ENCODE results near the gene MYCBP2. TPM values are rescaled to one million over a fixed set of nuclear protein-coding genes. Genes with fewer than 3 reads are reported as not detected.

Gene MYCBP2
- polyA plus RNA-seq, 1 experiment: 49.4 TPM

GRCh38 chr13:77094773-77095172 is 232.1 kb downstream of the MYCBP2 start:
- H3K9me3 ChIP-seq (ENCODE audit: control insufficient read depth, insufficient read depth, low read length): no peaks in the 10 kb centered on the region
- no peak for TF ChIP-seq CTCF (IDR thresholded peaks at IDR 0.05; ENCODE audit: low read depth, low read length)
- no peak overlapping the region for H3K27ac ChIP-seq (ENCODE audit: low read depth, low read length)
- no peaks in the 10 kb centered on the region for H3K27me3 ChIP-seq (ENCODE audit: control insufficient read depth, insufficient read depth, low read length)
- POLR2A ChIA-PET: no interaction called here
- DNase-seq (ENCODE audit: low read depth, low spot score): no peak
- H3K4me3 ChIP-seq (ENCODE audit: low read depth, low read length): no peak overlapping the region
- CTCF ChIA-PET: no interaction called here

GRCh38 chr13:77093735-77094134 is 233.2 kb downstream of the MYCBP2 start:
- DNase-seq (ENCODE audit: low read depth, low spot score): no peak
- ChIA-PET CTCF (interaction anchor here (0.6 kb wide), 1 partner anchor 75 kb away, joined by 6 read pairs; no protein-coding TSS in a partner anchor), POLR2A (no interaction called here)
- no peaks in the 10 kb centered on the region for H3K9me3 ChIP-seq (ENCODE audit: control insufficient read depth, insufficient read depth, low read length)
- no peak overlapping the region for H3K27ac ChIP-seq (ENCODE audit: low read depth, low read length)
- H3K27me3 ChIP-seq (ENCODE audit: control insufficient read depth, insufficient read depth, low read length): no peaks in the 10 kb centered on the region
- H3K4me3 ChIP-seq (ENCODE audit: low read depth, low read length): no peak overlapping the region
- no peak for TF ChIP-seq CTCF (IDR thresholded peaks at IDR 0.05; ENCODE audit: low read depth, low read length)

GRCh38 chr13:77084755-77085154 is 242.1 kb downstream of the MYCBP2 start:
- Histone ChIP-seq H3K27ac (ENCODE audit: low read depth, low read length) (no peak overlapping the region), H3K4me3 (ENCODE audit: low read depth, low read length) (no peak overlapping the region), H3K27me3 (ENCODE audit: control insufficient read depth, insufficient read depth, low read length) (no peaks in the 10 kb centered on the region), H3K9me3 (ENCODE audit: control insufficient read depth, insufficient read depth, low read length) (no peaks in the 10 kb centered on the region)
- DNase-seq (ENCODE audit: low read depth, low spot score): no peak
- no peak for TF ChIP-seq CTCF (IDR thresholded peaks at IDR 0.05; ENCODE audit: low read depth, low read length)
- CTCF ChIA-PET: no interaction called here
- POLR2A ChIA-PET: no interaction called here

- Histone ChIP-seq H3K9me3 (ENCODE audit: control insufficient read depth, insufficient read depth, low read length) (no peaks in the 10 kb centered on the region), H3K27me3 (ENCODE audit: control insufficient read depth, insufficient read depth, low read length) (no peaks in the 10 kb centered on the region), H3K4me3 (ENCODE audit: low read depth, low read length) (no peak overlapping the region), H3K27ac (ENCODE audit: low read depth, low read length) (no peak overlapping the region)
- no peak for TF ChIP-seq CTCF (IDR thresholded peaks at IDR 0.05; ENCODE audit: low read depth, low read length)
- POLR2A ChIA-PET: no interaction called here
- no peak for DNase-seq (ENCODE audit: low read depth, low spot score)
- CTCF ChIA-PET: interaction anchor here (1.6 kb wide), 1 partner anchor 78 kb away, joined by 5 read pairs; no protein-coding TSS in a partner anchor
Measured at GRCh38 chr13:77079902-77080413, 246.9 kb downstream of the MYCBP2 start.

- Histone ChIP-seq H3K4me3 (ENCODE audit: low read depth, low read length) (no peak overlapping the region), H3K9me3 (ENCODE audit: control insufficient read depth, insufficient read depth, low read length) (no peaks in the 10 kb centered on the region), H3K27ac (ENCODE audit: low read depth, low read length) (no peak overlapping the region), H3K27me3 (ENCODE audit: control insufficient read depth, insufficient read depth, low read length) (no peaks in the 10 kb centered on the region)
- no peak for DNase-seq (ENCODE audit: low read depth, low spot score)
- TF ChIP-seq CTCF (IDR thresholded peaks at IDR 0.05; ENCODE audit: low read depth, low read length): no peak
- ChIA-PET POLR2A (no interaction called here), CTCF (interaction anchor here (3.2 kb wide), 1 partner anchor 411 kb away, joined by 11 read pairs; no protein-coding TSS in a partner anchor)
Measured at GRCh38 chr13:77067519-77067918, 259.4 kb downstream of the MYCBP2 start.

All from AG04450 (cell line).